Vagina (tissue), 2 donors: ENCODE measurements around the gene TEKT2. TPM values are rescaled to one million over a fixed set of nuclear protein-coding genes. Genes with fewer than 3 reads are reported as not detected.

Experiments
- DNase-seq, 2 donors: peaks; one replicate each; pipeline ENCODE4 v3.0.0-alpha.2; 2017; ENCODE audit errors: extremely low spot score in 2 of 2
- H3K27ac ChIP-seq: fragments of 200-600 bp; sonication (generic); one replicate; pipeline ENCODE4 v1.5.1; 2019
- H3K27me3 ChIP-seq: fragments of 200-600 bp; sonication (generic); one replicate; pipeline ENCODE4 v1.5.1; 2019
- H3K36me3 ChIP-seq, 2 donors: fragments of 200-600 bp; sonication (generic); one replicate each; pipeline ENCODE4 v1.5.1; 2017 to 2019
- H3K4me1 ChIP-seq: fragments of 200-600 bp; sonication (generic); one replicate; pipeline ENCODE4 v1.5.1; 2019
- H3K4me3 ChIP-seq, 2 donors: fragments of 200-600 bp; sonication (generic); 1 replicate in 1 of 2; 2 replicates in 1 of 2; pipeline ENCODE4 v1.5.1; 2016 to 2019
- H3K9me3 ChIP-seq: fragments of 200-600 bp; sonication (generic); one replicate; pipeline ENCODE4 v1.5.1; 2019
- CTCF ChIP-seq, 3 experiments: fragments of 450-650 bp in 2 of 3; fragments of 200-600 bp in 1 of 3; sonication (generic) in 1 of 3; IDR thresholded peaks; one replicate each; pipeline ENCODE4 v1.5.1; 2017 to 2019; ENCODE audit warnings: antibody characterized with exemption in 3 of 3, mild to moderate bottlenecking in 2 of 3, moderate library complexity in 2 of 3
- POLR2A ChIP-seq, 2 donors: fragments of 450-650 bp; IDR thresholded peaks; one replicate each; pipeline ENCODE4 v1.6.1; 2017; ENCODE audit warnings: antibody characterized with exemption in 2 of 2, mild to moderate bottlenecking in 2 of 2, moderate library complexity in 2 of 2
- POLR2AphosphoS5 ChIP-seq, 2 donors: sonication (generic); formaldehyde crosslinking; IDR thresholded peaks; one replicate each; pipeline ENCODE4 v1.9.0; 2017; ENCODE audit warnings: antibody characterized with exemption in 2 of 2, mild to moderate bottlenecking in 2 of 2, low read depth in 1 of 2; ENCODE audit not compliant: insufficient read depth in 1 of 2
- intact Hi-C: fragments of 100-400 bp; cut with DNase I; formaldehyde crosslinking; loops from one replicate; pipeline ENCODE4 v1.15.1; 2023
- total RNA-seq: library from RNA; depleted of rRNA; stranded (reverse); fragments of >200 nt; gene quantifications from one replicate; pipeline ENCODE4 v1.2.3, GENCODE V29; 2016

Gene TEKT2
- not detected for total RNA-seq

DNA sequence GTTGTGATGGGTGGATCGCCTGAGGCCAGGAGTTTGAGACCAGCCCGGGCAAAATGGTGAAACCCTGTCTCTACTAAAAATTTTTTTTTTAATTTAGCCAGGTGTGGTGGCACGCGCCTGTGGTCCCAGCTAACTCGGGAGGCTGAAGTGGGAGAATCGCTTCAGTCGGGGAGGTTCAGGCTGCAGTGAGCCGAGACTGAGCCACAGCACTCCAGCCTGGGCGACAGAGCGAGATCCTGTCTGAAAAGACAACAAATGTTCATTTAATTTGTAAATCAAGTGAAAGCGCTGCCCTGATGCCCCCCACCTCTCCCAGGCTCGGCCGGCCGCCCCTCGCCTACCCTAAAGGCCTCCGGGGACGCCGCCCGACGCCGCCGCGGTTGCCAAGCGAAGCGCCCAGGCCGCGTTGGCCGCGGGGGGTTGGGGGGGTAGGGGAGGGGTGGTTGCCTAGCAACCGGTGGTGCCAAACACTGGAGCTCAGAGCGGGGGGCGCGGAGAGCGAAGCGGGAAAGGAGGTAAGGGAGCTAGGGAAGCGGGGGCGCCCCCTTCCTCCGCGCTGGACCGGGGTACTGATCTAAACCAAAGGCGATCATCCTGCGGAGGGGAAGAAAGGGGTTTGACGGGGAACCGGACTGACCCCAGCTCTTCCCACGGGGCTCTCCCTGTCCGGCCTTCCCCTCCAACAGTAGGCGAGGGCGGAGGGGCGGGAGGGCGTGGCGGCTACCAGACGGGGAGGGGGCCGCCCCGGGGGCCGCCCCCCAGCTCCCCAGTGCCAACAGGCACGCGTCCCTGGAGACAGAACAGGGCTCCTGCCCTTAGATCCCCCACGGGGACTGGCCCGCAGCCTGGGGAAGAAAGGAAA is at the start of gene TEKT2:
Gene TEKT2, plus strand, starts transcription at position 460 of the 862 bp plus-strand sequence. CDS start 828 bp downstream, outside the sequence.
- Histone ChIP-seq H3K9me3 (no peaks in the 10 kb centered on the region), H3K27ac (no peak within 1 kb of the TSS), H3K36me3 (no peaks in the 10 kb centered on the region), H3K27me3 (no peaks in the 10 kb centered on the region), H3K4me3 (peak within 1 kb of the TSS; percentile 49 to 55), H3K4me1 (peaks cover 20% of the 10 kb centered on the region)
- intact Hi-C loops: loop anchor here (5.0 kb wide), 1 partner anchor 157 kb away; no protein-coding TSS in a partner anchor
- no peak for DNase-seq
- no peak for TF ChIP-seq POLR2AphosphoS5 (IDR thresholded peaks at IDR 0.05; ENCODE audit: insufficient read depth in 1 of 2, low read depth in 1 of 2)
- no peak for TF ChIP-seq CTCF (IDR thresholded peaks at IDR 0.05)
- no peak for TF ChIP-seq POLR2A (IDR thresholded peaks at IDR 0.05)

DNA sequence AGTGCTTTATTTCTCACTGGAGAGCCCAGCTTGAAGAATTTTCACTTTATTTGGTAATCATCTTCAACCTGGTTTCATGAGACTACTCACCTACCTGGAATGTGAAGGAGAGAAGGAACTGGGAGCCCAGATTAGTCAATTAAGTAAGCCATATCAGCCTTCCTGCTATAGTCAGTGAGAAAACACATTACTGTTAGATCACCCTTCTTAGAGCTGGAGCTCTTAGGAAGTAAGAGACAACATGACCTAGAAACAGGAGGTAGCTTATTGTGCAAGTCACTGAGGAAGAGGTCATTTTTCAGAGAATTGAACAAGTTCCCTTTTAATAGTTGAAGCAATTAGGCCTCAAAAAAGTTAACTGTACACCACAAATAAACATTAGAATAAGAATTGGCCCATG is 49.2 kb upstream of the TEKT2 start:
- H3K4me1 ChIP-seq: no peaks in the 10 kb centered on the region
- intact Hi-C loops: no loop called here
- H3K9me3 ChIP-seq: no peaks in the 10 kb centered on the region
- no peak for DNase-seq
- H3K27me3 ChIP-seq: no peaks in the 10 kb centered on the region
- TF ChIP-seq POLR2A (IDR thresholded peaks at IDR 0.05): no peak
- TF ChIP-seq POLR2AphosphoS5 (IDR thresholded peaks at IDR 0.05; ENCODE audit: insufficient read depth in 1 of 2, low read depth in 1 of 2): no peak
- no peak for TF ChIP-seq CTCF (IDR thresholded peaks at IDR 0.05)
- H3K27ac ChIP-seq: no peak overlapping the region
- peaks cover 0 to 47% of the 10 kb centered on the region in 2 donors for H3K36me3 ChIP-seq
- H3K4me3 ChIP-seq: no peak overlapping the region

DNA sequence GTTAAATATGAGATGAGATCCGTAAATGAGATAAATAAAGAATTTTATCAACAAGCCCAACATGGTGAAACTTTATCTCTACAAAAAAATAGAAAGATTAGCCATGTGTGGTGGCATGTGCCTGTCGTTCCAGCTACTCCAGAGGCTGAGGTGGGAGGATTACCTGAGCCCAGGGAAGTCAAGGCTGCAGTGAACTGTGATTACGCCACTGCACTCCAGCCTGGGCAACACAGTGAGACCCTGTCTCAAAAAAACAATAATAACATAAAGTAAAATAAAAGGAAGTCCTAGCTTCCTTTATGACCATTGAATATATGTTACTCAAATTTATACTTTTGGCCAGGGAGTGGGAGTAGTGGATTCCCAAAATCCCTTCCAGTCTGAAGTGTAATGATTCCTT is 48.7 kb upstream of the TEKT2 start:
- H3K9me3 ChIP-seq: no peaks in the 10 kb centered on the region
- H3K27me3 ChIP-seq: no peaks in the 10 kb centered on the region
- no peaks in the 10 kb centered on the region for H3K4me1 ChIP-seq
- no peak for DNase-seq
- TF ChIP-seq POLR2A (IDR thresholded peaks at IDR 0.05) (no peak), CTCF (IDR thresholded peaks at IDR 0.05) (no peak), POLR2AphosphoS5 (IDR thresholded peaks at IDR 0.05; ENCODE audit: insufficient read depth in 1 of 2, low read depth in 1 of 2) (no peak)
- H3K36me3 ChIP-seq: peaks cover 0 to 52% of the 10 kb centered on the region in 2 donors
- intact Hi-C loops: no loop called here
- H3K4me3 ChIP-seq: no peak overlapping the region
- no peak overlapping the region for H3K27ac ChIP-seq

DNA sequence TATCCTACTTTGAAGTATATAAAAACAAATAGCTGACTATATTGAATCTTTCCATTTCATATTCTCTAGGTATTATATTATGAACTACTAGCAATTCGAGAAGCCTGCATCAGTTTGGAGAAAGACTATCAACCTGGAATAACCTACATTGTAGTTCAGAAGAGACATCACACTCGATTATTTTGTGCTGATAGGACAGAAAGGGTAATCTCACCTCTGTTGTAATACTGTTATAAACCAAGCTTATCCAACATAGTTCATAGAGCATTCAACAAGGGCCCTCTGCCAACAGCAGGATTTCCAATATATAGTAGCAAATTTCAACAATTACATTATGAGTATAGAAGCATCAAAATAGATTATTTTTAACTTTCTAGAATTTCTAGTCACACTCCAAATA is 43.7 kb upstream of the TEKT2 start:
- Histone ChIP-seq H3K27ac (no peak overlapping the region), H3K4me1 (no peaks in the 10 kb centered on the region), H3K36me3 (peaks cover 5 to 57% of the 10 kb centered on the region in 2 donors), H3K9me3 (no peaks in the 10 kb centered on the region), H3K4me3 (no peak overlapping the region), H3K27me3 (no peaks in the 10 kb centered on the region)
- TF ChIP-seq POLR2A (IDR thresholded peaks at IDR 0.05): no peak
- no peak for TF ChIP-seq POLR2AphosphoS5 (IDR thresholded peaks at IDR 0.05; ENCODE audit: insufficient read depth in 1 of 2, low read depth in 1 of 2)
- no peak for TF ChIP-seq CTCF (IDR thresholded peaks at IDR 0.05)
- DNase-seq: no peak
- intact Hi-C loops: no loop called here

DNA sequence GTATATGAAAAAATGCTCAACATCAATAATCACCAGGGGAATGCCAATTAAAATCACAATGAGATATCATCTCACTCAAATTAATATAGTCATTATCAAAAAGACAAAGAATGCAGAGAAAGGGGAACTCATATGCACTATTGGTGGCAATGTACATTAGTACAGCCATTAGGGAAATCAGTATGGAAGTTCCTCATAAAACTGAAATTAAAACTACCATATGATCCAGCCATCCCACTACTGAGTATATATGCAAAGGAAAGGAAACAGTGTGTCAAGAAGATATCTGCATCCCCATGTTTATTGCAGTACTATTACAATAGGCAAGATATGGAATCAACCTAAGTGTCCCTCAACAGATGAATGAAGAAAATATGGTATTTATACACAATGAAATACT is 32.1 kb upstream of the TEKT2 start:
- Histone ChIP-seq H3K27ac (no peak overlapping the region), H3K4me1 (no peaks in the 10 kb centered on the region), H3K27me3 (no peaks in the 10 kb centered on the region), H3K9me3 (no peaks in the 10 kb centered on the region), H3K36me3 (peaks cover 0 to 27% of the 10 kb centered on the region in 2 donors), H3K4me3 (no peak overlapping the region)
- intact Hi-C loops: no loop called here
- TF ChIP-seq POLR2AphosphoS5 (IDR thresholded peaks at IDR 0.05; ENCODE audit: insufficient read depth in 1 of 2, low read depth in 1 of 2): no peak
- no peak for DNase-seq
